Activated CD4-positive, alpha-beta T cell treated with anti-CD3 and anti-CD28 coated beads, Interleukin-2, amount 10 ng/mL, durations not matched to agents 24 days and 14 days (primary cell): ENCODE data around the gene ZNF429. TPM values are rescaled to one million over a fixed set of nuclear protein-coding genes. Genes with fewer than 3 reads are reported as not detected.
"Not testable (repeated sequence)": the region's sequence is repeated elsewhere in the genome, so short reads cannot be mapped to it uniquely, and the experiment has no call there.

ENCODE experiments used
- DNase-seq: peaks from one replicate; pipeline ENCODE4 v3.0.0; 2022
- H3K27ac Mint-ChIP-seq: one replicate; pipeline ENCODE4 v1.8.0; 2022; ENCODE audit warnings: mild to moderate bottlenecking, mixed read lengths
- H3K27me3 Mint-ChIP-seq: one replicate; pipeline ENCODE4 v1.8.0; 2022; ENCODE audit warnings: mixed read lengths
- H3K36me3 Mint-ChIP-seq: one replicate; pipeline ENCODE4 v1.8.0; 2022; ENCODE audit warnings: low read depth, mild to moderate bottlenecking, mixed read lengths
- H3K4me1 Mint-ChIP-seq: one replicate; pipeline ENCODE4 v1.8.0; 2021; ENCODE audit warnings: mixed read lengths
- H3K4me3 Mint-ChIP-seq: one replicate; pipeline ENCODE4 v1.8.0; 2022; ENCODE audit warnings: mild to moderate bottlenecking, moderate library complexity, mixed read lengths
- H3K9me3 Mint-ChIP-seq: one replicate; pipeline ENCODE4 v1.8.0; 2021; ENCODE audit warnings: mixed read lengths
- intact Hi-C: fragments of 100-400 bp; cut with micrococcal nuclease; formaldehyde crosslinking; loops from one replicate; pipeline ENCODE4 v1.15.1; 2023
- total RNA-seq: library from RNA; stranded (reverse); gene quantifications from 2 replicates; pipeline ENCODE4 v1.2.3, GENCODE V29; 2022

The ZNF429 gene
- total RNA-seq, 1 donor from 2014 or later = 3.3 TPM

DNA sequence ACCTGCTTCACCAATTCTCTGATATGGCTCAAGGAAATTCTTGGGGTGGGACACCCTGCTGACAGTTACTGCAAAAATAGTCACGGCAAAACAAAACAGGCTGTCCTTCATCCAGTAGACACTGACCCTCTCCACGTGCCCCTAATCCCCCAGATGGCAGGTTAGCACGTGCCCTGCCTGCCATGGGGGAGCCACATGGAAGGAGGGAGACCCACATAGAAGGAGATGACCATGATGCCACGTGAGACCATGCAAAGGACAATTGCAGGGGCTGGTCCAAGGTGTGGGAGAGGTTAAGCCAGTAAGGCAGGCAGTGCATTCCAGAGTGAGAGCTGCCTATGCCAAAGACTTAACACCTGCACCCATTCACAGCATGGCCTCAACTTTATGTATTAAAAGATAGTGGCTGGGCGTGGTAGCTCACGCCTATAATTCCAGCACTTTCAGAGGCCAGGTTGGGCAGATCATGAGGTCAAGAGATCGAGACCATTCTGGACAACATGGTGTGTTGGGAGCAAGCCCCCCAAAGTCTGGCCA is 82.7 kb downstream of the ZNF429 start:
- intact Hi-C loops = no loop called here
- no peaks in the 10 kb centered on the region for H3K4me1 Mint-ChIP-seq
- no peak for DNase-seq

DNA sequence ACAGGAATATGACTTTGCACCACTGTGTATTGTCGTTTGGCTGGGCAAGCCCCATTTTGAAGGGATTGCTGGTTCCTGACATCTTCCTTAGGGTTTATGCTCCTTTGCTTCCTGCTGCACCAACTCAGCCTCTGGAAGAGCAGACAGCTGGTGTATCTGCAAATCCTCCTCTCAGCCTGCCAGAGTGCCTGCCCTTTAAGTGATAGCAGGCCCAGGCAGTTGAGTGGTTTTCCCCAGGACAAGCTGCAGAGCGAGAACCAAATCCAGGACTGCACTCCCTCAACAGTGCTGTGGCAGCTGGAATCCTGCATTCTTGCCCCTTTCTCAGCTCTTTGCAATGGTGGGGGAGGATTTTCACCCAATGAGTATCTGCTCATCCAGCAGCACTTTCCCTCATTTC is 85.5 kb downstream of the ZNF429 start:
- peaks cover 20% of the 10 kb centered on the region for H3K9me3 Mint-ChIP-seq
- no peak for DNase-seq
- no peaks in the 10 kb centered on the region for H3K36me3 Mint-ChIP-seq
- intact Hi-C loops = no loop called here
- H3K4me1 Mint-ChIP-seq = no peaks in the 10 kb centered on the region
- no peak overlapping the region for H3K27ac Mint-ChIP-seq
- no peak overlapping the region for H3K4me3 Mint-ChIP-seq
- no peaks in the 10 kb centered on the region for H3K27me3 Mint-ChIP-seq

More for the DNA sequence above, 82.7 kb downstream of the ZNF429 start:
- Mint-ChIP-seq H3K9me3 (peaks cover 23% of the 10 kb centered on the region), H3K27ac (no peak overlapping the region), H3K36me3 (no peaks in the 10 kb centered on the region), H3K4me3 (no peak overlapping the region), H3K27me3 (no peaks in the 10 kb centered on the region)

DNA sequence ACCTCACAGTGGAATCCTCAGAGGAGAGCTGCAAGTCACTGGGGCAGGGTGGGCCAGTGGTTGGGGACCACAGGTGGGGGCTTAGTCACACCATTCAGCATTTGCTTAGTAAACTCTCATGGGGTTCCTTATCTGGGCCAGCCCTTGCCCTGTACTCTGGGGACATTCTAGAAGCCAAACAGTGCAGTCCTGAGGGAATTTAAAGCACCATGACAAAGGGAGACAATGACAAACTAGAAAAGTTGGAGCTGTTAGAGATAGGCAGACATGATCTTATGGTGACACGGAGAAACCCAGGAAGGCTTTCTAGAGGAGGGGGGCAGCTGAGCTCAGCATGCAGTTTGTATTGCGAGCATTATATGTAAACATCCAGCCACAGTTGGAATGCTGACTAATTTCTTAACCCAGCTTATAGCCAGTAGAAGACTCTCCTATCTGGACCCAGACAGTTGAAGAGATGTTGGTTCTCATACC is 87.6 kb downstream of the ZNF429 start:
- no peaks in the 10 kb centered on the region for H3K27me3 Mint-ChIP-seq
- H3K4me1 Mint-ChIP-seq = no peaks in the 10 kb centered on the region
- H3K4me3 Mint-ChIP-seq = no peak overlapping the region
- intact Hi-C loops = no loop called here
- H3K9me3 Mint-ChIP-seq = peaks cover 25% of the 10 kb centered on the region
- H3K36me3 Mint-ChIP-seq = no peaks in the 10 kb centered on the region
- no peak for DNase-seq
- H3K27ac Mint-ChIP-seq = no peak overlapping the region

DNA sequence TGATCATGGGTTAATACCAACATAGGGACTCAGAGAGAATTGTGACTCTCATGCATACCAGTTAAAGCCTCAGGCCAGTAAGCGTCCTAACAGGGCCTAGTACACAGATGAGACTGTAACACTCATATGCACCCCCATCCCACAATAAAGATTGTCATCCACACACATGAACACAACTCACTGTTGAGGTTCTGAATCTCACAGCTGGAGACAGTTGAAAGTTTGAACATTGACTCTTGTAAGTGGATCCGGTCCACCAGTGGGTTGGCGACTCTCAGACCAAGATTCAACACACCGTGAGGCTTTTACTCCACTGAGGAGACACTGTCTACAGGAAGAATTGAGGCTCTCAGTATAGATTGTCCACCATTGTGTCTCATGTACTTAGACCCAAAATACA is 88.1 kb downstream of the ZNF429 start:
- H3K36me3 Mint-ChIP-seq = no peaks in the 10 kb centered on the region
- no peak overlapping the region for H3K27ac Mint-ChIP-seq
- no peaks in the 10 kb centered on the region for H3K27me3 Mint-ChIP-seq
- H3K4me1 Mint-ChIP-seq = no peaks in the 10 kb centered on the region
- peaks cover 24% of the 10 kb centered on the region for H3K9me3 Mint-ChIP-seq
- intact Hi-C loops = no loop called here
- no peak overlapping the region for H3K4me3 Mint-ChIP-seq
- no peak for DNase-seq

DNA sequence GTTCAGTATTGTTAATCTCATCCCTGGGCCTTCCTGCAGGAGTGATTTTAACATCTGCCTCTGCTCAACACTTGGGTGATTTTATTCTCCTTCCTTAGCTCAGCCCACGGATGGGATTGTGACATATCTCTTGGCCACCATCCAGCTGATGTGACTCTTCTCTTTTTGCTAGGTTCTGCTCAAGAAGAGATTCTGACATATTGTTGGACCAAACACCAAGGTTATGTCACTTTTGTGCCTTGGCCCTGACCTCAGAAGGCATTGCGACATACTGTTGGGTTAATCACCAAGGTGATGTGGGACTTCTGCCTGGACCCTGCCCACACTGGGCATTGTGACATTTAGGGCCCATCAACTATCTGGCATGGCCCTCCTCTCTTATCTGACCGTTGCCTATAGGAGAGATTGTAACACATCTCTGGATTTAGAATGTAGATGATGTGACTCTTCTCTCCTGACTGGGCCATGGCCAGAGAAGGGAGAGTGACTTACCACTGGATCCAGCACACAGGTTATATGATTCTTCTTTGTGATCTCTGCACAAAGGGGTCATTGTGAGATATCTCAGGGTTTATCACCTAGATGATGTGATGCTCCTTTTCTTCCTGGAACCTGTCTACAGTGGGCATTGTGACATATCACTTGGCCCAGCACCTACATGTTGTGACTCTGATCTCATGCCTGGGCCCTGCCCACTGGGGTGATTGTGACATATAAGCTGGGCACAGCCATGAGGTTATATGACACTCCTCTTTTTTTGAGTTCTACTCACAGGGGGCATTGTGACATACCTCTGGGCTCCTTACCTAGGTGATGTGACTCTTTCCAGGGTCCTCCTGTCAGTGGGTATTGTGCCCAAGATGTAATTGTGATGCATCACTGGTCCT is 88.8 kb downstream of the ZNF429 start:
- no peaks in the 10 kb centered on the region for H3K27me3 Mint-ChIP-seq
- no peaks in the 10 kb centered on the region for H3K4me1 Mint-ChIP-seq
- intact Hi-C loops = no loop called here
- no peaks in the 10 kb centered on the region for H3K36me3 Mint-ChIP-seq
- H3K27ac Mint-ChIP-seq = no peak overlapping the region
- no peak overlapping the region for H3K4me3 Mint-ChIP-seq
- DNase-seq = no peak
- peaks cover 24% of the 10 kb centered on the region for H3K9me3 Mint-ChIP-seq

DNA sequence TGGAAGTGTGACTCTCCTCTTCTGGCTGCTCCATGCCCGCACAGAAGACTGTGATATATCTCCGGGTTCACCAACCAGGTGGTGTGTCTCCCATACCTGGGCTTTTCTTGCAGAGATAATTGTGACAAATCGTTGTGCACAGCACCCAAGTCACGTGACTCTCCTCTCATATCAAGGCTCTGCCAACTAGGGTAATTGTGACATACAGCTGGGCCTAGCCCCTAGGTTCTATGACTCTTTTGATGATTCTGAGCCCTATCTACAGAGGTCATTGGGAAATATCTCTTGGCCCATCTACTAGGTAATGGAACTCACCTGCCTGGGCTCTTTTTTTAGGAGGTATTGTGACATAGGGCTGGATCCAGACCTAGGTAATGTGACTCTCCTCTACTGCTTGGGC is 89.8 kb downstream of the ZNF429 start:
- no peaks in the 10 kb centered on the region for H3K27me3 Mint-ChIP-seq
- DNase-seq = no peak
- no peaks in the 10 kb centered on the region for H3K4me1 Mint-ChIP-seq
- peaks cover 26% of the 10 kb centered on the region for H3K9me3 Mint-ChIP-seq
- H3K4me3 Mint-ChIP-seq = no peak overlapping the region
- intact Hi-C loops = no loop called here
- no peak overlapping the region for H3K27ac Mint-ChIP-seq
- no peaks in the 10 kb centered on the region for H3K36me3 Mint-ChIP-seq

DNA sequence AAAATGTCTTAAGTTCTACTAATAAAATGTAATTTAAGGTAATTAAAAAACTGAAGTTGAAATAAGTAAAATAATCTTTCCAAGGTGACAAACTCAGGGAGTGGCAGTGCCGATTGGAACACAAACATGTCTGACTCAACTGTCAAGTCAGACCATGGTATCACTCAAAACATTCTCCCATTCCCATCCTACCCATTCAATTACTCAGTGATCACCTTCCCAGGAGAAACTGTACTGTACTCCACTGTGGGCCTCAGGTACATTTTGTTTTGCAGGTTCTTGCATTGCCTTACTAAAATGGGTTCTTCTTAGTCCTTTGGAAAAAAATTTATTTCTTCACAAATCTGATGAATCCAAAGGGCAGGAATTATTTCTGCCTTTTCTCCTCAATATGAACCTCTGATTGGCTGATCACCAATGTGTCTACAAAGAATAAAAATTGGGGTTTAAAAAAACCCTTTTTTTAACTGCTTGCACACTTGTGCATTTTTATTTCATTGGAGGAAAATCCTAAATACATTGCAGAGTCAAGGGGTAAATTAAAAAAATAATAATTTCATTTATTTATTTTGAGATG is 96.8 kb downstream of the ZNF429 start:
- intact Hi-C loops = no loop called here
- peaks cover 17% of the 10 kb centered on the region for H3K9me3 Mint-ChIP-seq
- H3K27me3 Mint-ChIP-seq = no peaks in the 10 kb centered on the region
- H3K4me1 Mint-ChIP-seq = peaks cover 16% of the 10 kb centered on the region
- no peak overlapping the region for H3K4me3 Mint-ChIP-seq
- no peak for DNase-seq
- no peaks in the 10 kb centered on the region for H3K36me3 Mint-ChIP-seq
- no peak overlapping the region for H3K27ac Mint-ChIP-seq

DNA sequence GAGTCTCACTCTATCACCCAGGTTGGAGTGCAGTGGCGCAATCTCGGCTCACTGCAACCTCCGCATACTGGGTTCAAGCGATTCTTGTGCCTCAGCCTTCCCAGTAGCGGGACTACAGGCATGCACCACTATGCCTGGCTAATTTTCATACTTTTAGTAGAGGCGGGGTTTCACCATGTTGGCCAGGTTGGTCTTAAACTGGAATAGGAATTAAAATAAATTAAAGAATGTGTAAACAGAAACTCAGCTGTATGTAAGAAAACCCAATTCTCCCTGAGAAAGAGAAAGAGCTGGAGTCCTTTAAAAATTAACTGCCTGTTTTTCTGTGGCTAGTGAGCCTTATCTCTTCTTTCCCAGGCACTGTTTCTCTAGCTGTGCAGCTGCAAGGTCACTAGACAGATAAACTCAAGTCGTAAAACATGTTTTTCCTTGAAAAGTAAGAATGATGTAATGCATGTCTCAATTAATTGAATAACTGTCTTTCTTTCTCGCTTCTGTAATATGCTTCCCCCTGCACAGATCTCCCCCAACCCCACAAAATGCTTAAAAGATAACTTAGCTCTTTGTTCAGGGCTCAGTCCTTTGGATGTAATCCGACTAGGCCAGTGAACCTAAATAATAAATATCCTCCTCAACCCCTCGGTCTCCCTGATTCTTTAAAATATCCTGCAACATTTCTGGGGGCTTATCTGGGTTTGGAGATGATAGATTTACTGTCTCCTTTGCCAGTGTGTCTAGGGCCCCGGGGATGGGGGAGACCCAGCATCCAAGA is 97.4 kb downstream of the ZNF429 start:
- DNase-seq, H3K27ac Mint-ChIP-seq, H3K27me3 Mint-ChIP-seq, H3K36me3 Mint-ChIP-seq, H3K4me3 Mint-ChIP-seq, intact Hi-C loops: not testable (repeated sequence)
- Mint-ChIP-seq H3K9me3 (peaks cover 14% of the 10 kb centered on the region), H3K4me1 (peaks cover 16% of the 10 kb centered on the region)

DNA sequence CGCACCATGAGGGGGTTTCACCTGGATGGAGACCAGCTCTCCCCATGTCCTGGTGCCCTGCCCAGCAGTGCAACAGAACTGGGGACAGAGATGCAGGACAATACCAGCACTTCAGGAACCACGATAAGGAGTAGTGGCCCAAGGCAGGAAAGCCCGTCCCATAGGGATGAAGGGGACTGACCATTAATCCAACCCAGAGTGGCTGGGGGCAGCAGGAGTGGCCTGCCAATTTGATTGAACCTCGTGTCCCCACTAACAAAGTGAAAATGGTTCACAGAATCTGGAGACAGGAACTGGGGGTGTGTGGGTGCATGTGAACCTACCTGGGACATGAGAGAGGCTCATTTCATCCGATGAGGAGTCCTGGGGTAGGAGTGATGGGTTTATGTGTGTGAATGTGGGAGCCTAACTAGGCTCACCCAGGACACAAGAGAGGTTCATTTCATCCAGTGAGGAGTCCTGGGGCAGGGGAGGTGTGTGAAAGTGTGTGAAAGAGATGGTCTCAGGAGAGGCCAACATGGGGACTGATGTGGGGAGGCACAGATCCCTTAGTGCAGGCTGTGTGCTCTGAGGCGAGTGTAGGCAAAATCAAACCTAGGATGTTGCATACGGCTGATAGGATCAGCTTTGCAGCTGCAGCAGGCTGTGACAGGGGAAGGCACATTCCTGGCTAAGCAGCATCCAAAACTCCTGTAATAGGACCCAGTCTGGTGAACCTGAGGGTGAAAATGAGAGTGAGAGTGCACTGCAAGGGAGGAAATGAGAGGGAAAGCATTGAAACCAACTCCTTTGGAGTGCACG is 98.2 kb downstream of the ZNF429 start:
- Mint-ChIP-seq H3K4me1 (peaks cover 16% of the 10 kb centered on the region), H3K27ac (no peak overlapping the region), H3K4me3 (peak overlapping the region; percentile 80), H3K9me3 (peaks cover 13% of the 10 kb centered on the region), H3K27me3 (no peaks in the 10 kb centered on the region), H3K36me3 (no peaks in the 10 kb centered on the region)
- DNase-seq = peak; percentile 54
- intact Hi-C loops = no loop called here

DNA sequence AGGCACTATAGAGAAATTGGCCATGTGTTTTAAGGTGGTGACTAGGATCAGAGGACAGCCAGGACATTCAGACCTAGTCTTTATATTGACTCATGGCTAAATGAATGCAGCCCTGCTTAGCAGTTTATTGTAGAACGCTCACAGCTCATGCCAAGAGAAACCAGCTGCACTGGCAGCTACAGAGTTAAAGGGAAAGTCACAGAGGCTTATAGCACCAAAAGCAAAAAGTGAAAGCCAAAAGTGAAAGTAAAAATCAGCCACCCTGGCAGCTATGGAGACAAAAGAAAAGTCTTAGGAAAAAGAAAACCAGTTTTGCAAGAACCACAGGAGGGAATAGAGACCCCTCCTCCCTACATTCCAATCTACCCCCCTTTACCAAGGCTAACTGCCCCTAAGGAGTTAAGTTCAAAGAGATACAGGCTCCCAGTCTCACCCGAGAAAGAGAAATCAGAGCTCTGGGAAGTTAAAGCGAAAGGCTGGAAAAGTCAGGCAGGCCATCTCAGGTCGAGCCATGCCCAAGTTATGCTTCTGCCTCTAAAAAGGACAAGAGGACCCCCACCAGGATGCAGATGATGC is 99.0 kb downstream of the ZNF429 start:
- DNase-seq = peak; percentile 59
- intact Hi-C loops = no loop called here
- peak overlapping the region; percentile 22 for H3K27ac Mint-ChIP-seq

More for the DNA sequence above, 99.0 kb downstream of the ZNF429 start:
- Mint-ChIP-seq H3K4me3 (peak overlapping the region; percentile 80), H3K9me3 (peaks cover 8% of the 10 kb centered on the region), H3K36me3 (no peaks in the 10 kb centered on the region), H3K27me3 (no peaks in the 10 kb centered on the region), H3K4me1 (peaks cover 16% of the 10 kb centered on the region)
